ENCODE results near the gene PRSS57.
"Not testable (repeated sequence)": the region's sequence is repeated elsewhere in the genome, so short reads cannot be mapped to it uniquely, and the experiment has no call there.

Gene PRSS57

DNA sequence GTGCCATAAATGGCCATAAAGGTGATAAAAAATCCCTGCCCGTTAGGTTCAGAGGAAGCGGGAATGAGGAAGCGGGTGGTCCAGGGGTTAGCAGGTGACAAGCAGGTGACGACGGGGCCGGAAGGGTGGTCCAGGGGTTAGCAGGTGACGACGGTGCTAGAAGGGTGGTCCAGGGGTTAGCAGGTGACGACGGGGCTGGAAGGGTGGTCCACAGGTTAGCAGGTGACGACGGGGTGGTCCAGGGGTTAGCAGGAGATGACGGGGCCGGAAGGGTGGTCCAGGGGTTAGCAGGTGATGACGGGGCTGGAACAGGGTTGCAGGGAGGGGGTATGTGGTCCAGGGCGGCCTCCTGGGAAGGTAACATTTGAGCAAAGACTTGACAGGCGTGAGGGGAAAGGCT lies 6.3 kb downstream of the PRSS57 start:
- no peak for DNase-seq

- DNase-seq, result no peak
These were observed 7.0 kb downstream of the PRSS57 start for GRCh38 chr19:688214-688613.

GRCh38 chr19:687569-688166 lies 7.6 kb downstream of the PRSS57 start:
- DNase-seq, result no peak

GRCh38 chr19:686589-687297 lies 8.5 kb downstream of the PRSS57 start:
- DNase-seq, result no peak

- no peak for DNase-seq
These were observed 9.8 kb downstream of the PRSS57 start for GRCh38 chr19:685454-685931.

DNA sequence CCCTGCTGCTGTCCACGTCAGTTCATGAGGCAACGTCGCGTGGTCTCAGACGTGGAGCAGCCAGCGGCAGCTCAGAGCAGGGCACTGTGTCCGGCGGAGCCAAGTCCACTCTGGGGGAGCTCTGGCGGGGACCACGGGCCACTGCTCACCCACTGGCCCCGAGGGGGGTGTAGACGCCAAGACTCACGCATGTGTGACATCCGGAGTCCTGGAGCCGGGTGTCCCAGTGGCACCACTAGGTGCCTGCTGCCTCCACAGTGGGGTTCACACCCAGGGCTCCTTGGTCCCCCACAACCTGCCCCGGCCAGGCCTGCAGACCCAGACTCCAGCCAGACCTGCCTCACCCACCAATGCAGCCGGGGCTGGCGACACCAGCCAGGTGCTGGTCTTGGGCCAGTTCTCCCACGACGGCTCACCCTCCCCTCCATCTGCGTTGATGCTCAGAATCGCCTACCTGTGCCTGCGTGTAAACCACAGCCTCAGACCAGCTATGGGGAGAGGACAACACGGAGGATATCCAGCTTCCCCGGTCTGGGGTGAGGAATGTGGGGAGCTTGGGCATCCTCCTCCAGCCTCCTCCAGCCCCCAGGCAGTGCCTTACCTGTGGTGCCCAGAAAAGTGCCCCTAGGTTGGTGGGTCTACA lies 12.5 kb downstream of the PRSS57 start:
- no peak for DNase-seq

GRCh38 chr19:681029-682019 lies 13.9 kb downstream of the PRSS57 start:
- no peak for DNase-seq

DNA sequence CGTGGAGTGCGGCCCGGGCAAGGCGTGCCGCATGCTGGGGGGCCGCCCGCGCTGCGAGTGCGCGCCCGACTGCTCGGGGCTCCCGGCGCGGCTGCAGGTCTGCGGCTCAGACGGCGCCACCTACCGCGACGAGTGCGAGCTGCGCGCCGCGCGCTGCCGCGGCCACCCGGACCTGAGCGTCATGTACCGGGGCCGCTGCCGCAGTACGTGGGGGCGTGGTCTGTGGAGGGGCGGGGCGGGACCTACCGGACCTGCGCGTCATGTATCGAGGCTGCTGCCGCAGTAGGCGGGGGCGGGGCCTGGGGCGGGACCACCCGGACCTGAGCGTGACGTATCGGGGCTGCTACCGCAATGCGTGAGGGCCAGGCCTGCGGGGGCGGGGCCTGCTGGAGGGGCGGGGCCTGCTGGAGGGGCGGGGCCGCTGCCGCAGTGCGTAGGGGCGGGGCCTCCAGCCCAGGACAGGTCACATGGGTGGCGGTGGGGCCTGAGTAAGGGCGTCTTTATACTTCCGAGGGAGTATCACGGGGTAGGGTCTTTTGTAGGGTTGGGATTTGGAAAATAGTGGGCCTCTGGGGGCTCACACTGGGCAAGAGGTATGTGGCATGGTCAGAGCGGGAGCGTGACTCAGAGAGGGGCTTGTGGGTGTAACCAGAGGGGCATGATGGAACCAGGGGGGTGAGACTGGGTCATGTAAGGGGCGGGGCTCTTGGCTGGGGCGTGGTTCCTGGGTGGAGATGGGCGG lies 14.8 kb downstream of the PRSS57 start:
- peak; percentile 95 for DNase-seq

DNA sequence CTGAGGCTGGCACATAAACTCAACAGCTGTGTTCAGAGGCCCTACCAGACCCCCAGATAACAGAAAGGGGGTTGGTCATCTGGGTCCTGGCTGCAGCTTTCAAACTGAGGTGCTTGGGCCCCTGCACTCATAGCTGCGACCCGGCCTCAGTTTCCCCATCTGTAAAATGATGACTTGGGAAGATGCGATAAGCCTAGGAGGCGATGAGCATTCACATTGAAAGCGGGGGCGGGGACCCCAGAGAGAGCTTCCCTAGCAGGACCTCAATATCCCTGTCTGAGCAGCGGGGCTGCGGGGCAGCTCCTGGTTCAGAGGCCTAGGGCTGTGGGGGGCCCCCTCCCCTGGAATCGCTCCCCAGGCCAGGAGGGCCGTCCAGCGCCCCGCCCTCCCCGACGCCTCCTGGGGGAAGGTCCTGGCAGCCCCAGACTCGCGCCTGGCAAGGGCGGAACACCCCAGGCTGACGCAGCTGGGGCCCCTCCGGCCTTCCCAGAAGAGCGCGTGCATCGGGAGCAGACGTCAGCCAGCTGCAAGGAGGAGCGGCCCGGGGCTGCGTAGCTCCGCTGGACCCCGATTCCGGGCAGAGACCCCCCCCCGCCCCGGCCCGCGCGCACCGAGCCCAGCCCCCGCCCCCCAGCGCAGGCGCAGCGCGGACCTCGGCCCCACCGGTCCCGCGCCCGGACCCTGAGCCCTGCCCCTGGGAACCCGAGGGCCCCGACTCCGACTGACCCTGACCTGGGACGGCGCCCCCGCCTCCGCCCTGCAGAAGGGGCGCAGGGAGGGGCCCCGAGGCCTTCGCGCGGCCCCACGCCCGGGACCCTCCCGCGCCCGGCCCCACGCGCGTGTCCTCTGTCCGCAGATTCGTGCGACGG lies 15.6 kb downstream of the PRSS57 start:
- peak; percentile 6 for DNase-seq

- DNase-seq, result no peak
These were observed 16.4 kb downstream of the PRSS57 start for GRCh38 chr19:678791-679388.

- no peak for DNase-seq
These were observed 17.4 kb downstream of the PRSS57 start for GRCh38 chr19:677601-678436.

GRCh38 chr19:677201-677600 lies 18.1 kb downstream of the PRSS57 start:
- DNase-seq, result peak; percentile 4

DNA sequence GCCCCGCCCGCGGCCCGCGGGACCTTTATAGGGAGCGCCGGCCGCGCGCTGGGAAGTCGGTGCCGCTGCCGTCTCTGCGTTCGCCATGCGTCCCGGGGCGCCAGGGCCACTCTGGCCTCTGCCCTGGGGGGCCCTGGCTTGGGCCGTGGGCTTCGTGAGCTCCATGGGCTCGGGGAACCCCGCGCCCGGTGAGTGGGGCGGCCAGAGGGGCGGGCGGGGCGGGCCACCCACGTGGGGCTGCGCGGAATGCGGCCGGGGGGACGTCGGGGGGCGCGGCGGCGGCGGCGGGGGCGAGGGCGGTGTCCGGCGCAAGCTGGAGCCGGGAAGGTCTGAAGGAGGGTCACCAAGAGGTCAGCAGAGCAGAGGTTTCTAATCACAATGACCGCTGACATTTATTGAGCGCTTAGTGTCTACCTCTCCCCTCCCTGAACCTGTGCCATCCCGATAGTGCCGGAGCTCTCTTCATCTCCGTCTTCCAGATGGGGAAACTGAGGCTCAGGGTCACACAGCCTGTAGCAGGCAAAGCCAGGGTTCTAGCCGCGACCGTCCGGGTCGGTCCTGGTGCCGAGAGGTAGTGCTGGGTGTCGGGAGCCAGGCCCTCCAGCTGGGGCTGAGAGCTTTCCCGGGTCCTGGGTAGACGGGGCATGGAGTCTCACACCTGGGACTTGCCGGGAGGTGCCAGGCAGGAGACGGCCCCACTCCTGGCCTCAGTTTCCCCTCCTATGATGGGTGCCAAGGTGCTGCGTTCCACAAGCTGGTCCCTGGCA lies 18.7 kb downstream of the PRSS57 start, which contains the start of gene FSTL3:
Gene FSTL3, plus strand, starts transcription at position 54 of the 767 bp plus-strand sequence. Its CDS starts 32 bp downstream, at position 86.
- no peak for DNase-seq

GRCh38 chr19:676007-676338 lies 19.3 kb downstream of the PRSS57 start:
- DNase-seq, result no peak

DNA sequence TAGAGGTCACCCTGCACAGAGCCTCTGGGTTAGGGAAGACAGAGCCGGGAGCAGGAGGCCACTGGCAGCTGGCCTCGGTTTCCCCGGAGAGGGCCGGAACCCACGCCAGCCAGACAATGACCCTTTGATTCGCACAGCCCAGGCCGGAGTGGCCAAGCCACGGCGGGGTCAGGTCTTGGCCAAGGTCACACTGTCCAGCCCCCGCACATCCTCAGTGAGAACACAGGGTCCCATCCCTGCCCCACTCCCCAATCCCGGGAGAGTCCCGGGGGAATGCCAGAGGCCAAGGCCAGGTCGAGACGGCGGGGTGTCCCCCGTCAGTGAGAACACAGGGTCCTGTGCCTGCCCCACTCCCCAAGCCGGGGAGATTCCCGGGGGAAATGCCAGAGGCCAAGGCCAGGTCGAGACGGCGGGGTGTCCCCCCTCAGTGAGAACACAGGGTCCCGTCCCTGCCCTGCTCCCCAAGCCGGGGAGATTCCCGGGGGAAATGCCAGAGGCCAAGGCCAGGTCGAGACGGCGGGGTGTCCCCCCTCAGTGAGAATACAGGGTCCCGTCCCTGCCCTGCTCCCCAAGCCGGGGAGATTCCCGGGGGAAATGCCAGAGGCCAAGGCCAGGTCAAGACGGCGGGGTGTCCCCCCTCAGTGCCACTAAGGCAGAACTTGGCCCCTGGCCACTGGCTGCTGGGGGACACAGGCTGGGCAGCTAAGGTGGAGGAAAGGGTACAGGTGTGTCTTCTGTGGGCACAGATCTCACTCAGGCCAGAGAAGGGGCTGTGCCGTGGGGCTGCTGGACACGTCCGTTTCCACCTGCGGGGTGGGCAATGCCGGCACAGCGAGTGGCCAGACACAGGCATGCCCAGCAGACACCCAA lies 20.7 kb downstream of the PRSS57 start:
- no peak for DNase-seq

GRCh38 chr19:670609-671075 lies 24.6 kb downstream of the PRSS57 start:
- DNase-seq, result no peak

GRCh38 chr19:668675-669434 lies 26.4 kb downstream of the PRSS57 start:
- not testable (repeated sequence) for DNase-seq
